DOHH2 (cell line): ENCODE measurements around the gene CDC16.

ENCODE experiments used
- H3F3A ChIP-seq: fragments of 200-600 bp; sonication (generic), shearing (Covaris generic); 2 replicates; pipeline ENCODE4 v1.6.0; 2016; ENCODE audit warnings: antibody characterized with exemption, mild to moderate bottlenecking; ENCODE audit not compliant: control insufficient read depth, insufficient read depth
- H3K27ac ChIP-seq: fragments of 200-600 bp; sonication (generic); 2 replicates; pipeline ENCODE4 v1.5.1; 2014; ENCODE audit warnings: low read depth, mild to moderate bottlenecking, low read length, moderate library complexity
- H3K27me3 ChIP-seq: fragments of 200-600 bp; sonication (generic); 2 replicates; pipeline ENCODE4 v1.6.1; 2014; ENCODE audit warnings: mild to moderate bottlenecking, low read length, mixed read lengths; ENCODE audit not compliant: control insufficient read depth
- H3K36me3 ChIP-seq: fragments of 200-600 bp; sonication (generic); 2 replicates; pipeline ENCODE4 v1.6.1; 2014; ENCODE audit warnings: mild to moderate bottlenecking, low read length, moderate library complexity, mixed read lengths; ENCODE audit not compliant: control insufficient read depth
- H3K4me1 ChIP-seq: fragments of 200-600 bp; sonication (generic); 2 replicates; pipeline ENCODE4 v1.6.1; 2014; ENCODE audit warnings: mild to moderate bottlenecking, low read length, mixed read lengths; ENCODE audit not compliant: control insufficient read depth
- H3K4me2 ChIP-seq: fragments of 200-600 bp; sonication (generic); 2 replicates; pipeline ENCODE4 v1.6.0; 2014; ENCODE audit warnings: mild to moderate bottlenecking, low read length, moderate library complexity
- H3K4me3 ChIP-seq: fragments of 200-600 bp; sonication (generic); 2 replicates; pipeline ENCODE4 v1.5.1; 2014; ENCODE audit warnings: mild to moderate bottlenecking, low read length, mixed read lengths
- H3K79me2 ChIP-seq: fragments of 200-600 bp; sonication (generic); 2 replicates; pipeline ENCODE4 v1.6.1; 2014; ENCODE audit warnings: mild to moderate bottlenecking, low read length, mixed read lengths; ENCODE audit not compliant: control insufficient read depth
- H3K9me2 ChIP-seq: fragments of 200-600 bp; sonication (generic); replicated peaks from 2 replicates; pipeline ENCODE4 v1.6.1; 2014; ENCODE audit warnings: mild to moderate bottlenecking, low read length, mixed read lengths; ENCODE audit not compliant: control insufficient read depth
- H3K9me3 ChIP-seq: fragments of 200-600 bp; sonication (generic); 2 replicates; pipeline ENCODE4 v1.6.1; 2014; ENCODE audit warnings: antibody characterized with exemption, low read length, mixed read lengths; ENCODE audit not compliant: control insufficient read depth, insufficient read depth
- H4K20me1 ChIP-seq: fragments of 200-600 bp; sonication (generic); 2 replicates; pipeline ENCODE4 v1.6.0; 2014; ENCODE audit warnings: low read depth, mild to moderate bottlenecking, antibody characterized with exemption, low read length, moderate library complexity; ENCODE audit not compliant: control insufficient read depth, insufficient read depth
- EZH2phosphoT487 ChIP-seq: fragments of 200-600 bp; sonication (generic); IDR thresholded peaks from 2 replicates; pipeline ENCODE4 v1.6.1; 2017; ENCODE audit warnings: borderline replicate concordance, mild to moderate bottlenecking, antibody characterized with exemption, low read length, moderate library complexity, mixed read lengths
- TF ChIP-seq, protein P1 (sequence below): fragments of 200-600 bp; sonication (generic); IDR thresholded peaks from one replicate; pipeline ENCODE4 v1.5.1; 2014; ENCODE audit warnings: antibody characterized with exemption, mild to moderate bottlenecking, low read depth, low read length; ENCODE audit not compliant: poor library complexity, severe bottlenecking

Gene CDC16

DNA sequence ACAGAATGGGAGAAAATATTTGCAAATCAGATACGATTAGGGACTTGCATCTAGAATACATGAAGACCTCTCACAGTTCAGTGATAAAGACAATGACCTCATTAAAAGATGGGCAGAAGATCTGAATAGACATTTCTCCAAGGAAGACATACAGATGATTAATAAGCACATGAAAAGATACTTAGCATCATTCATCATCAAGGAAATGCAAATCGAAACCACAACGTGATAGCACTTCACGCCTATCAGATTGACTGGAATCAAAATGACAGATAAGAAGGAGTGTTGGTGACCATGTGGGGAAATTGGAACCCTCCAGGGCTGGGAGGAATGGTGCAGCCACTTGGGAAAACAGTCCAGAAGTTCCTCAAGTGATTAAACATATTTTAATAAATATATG lies 29.8 kb upstream of the CDC16 start:
- Histone ChIP-seq H3K27ac (no peak overlapping the region), H3K79me2 (no peaks in the 10 kb centered on the region), H3K4me2 (no peak overlapping the region), H3K36me3 (no peaks in the 10 kb centered on the region), H3K9me3 (peaks cover 4% of the 10 kb centered on the region; the same call in 1 of the 2 replicates), H3F3A (no peaks in the 10 kb centered on the region), H4K20me1 (no peaks in the 10 kb centered on the region), H3K27me3 (peaks cover 3% of the 10 kb centered on the region; the same call in 1 of the 2 replicates), H3K9me2 (no peaks in the 10 kb centered on the region), H3K4me1 (no peaks in the 10 kb centered on the region), H3K4me3 (no peak overlapping the region)
- TF ChIP-seq, protein P1, sequence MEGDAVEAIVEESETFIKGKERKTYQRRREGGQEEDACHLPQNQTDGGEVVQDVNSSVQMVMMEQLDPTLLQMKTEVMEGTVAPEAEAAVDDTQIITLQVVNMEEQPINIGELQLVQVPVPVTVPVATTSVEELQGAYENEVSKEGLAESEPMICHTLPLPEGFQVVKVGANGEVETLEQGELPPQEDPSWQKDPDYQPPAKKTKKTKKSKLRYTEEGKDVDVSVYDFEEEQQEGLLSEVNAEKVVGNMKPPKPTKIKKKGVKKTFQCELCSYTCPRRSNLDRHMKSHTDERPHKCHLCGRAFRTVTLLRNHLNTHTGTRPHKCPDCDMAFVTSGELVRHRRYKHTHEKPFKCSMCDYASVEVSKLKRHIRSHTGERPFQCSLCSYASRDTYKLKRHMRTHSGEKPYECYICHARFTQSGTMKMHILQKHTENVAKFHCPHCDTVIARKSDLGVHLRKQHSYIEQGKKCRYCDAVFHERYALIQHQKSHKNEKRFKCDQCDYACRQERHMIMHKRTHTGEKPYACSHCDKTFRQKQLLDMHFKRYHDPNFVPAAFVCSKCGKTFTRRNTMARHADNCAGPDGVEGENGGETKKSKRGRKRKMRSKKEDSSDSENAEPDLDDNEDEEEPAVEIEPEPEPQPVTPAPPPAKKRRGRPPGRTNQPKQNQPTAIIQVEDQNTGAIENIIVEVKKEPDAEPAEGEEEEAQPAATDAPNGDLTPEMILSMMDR: no peak
- no peak for TF ChIP-seq EZH2phosphoT487

DNA sequence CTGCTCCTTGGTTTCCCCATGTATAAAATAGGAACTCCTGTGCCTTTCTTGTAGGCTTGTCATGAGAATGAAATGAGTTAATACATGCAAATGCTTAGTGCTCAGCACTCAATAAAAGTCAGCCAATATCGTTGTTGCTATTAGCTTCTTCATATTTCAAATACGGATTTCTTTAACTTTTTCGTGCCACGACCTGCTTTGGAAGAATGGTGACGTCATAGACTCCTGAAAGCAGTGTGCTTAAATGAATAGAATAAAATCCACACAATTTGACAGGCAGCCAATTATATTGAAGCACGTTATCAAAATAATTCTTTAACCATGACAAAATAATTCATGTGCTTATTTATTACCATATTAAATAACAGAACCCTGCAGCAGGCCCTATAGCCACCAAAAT lies 26.6 kb upstream of the CDC16 start:
- no peak overlapping the region for H3K4me3 ChIP-seq
- H4K20me1 ChIP-seq: no peaks in the 10 kb centered on the region
- no peaks in the 10 kb centered on the region for H3K79me2 ChIP-seq
- H3K4me1 ChIP-seq: no peaks in the 10 kb centered on the region
- H3K9me2 ChIP-seq: no peaks in the 10 kb centered on the region
- H3K4me2 ChIP-seq: no peak overlapping the region
- TF ChIP-seq, protein P1: no peak
- no peak for TF ChIP-seq EZH2phosphoT487
- H3K36me3 ChIP-seq: no peaks in the 10 kb centered on the region
- peaks cover 3% of the 10 kb centered on the region; the same call in 1 of the 2 replicates for H3K27me3 ChIP-seq
- no peaks in the 10 kb centered on the region for H3F3A ChIP-seq
- H3K9me3 ChIP-seq: peaks cover 4% of the 10 kb centered on the region; the same call in 1 of the 2 replicates
- no peak overlapping the region for H3K27ac ChIP-seq

DNA sequence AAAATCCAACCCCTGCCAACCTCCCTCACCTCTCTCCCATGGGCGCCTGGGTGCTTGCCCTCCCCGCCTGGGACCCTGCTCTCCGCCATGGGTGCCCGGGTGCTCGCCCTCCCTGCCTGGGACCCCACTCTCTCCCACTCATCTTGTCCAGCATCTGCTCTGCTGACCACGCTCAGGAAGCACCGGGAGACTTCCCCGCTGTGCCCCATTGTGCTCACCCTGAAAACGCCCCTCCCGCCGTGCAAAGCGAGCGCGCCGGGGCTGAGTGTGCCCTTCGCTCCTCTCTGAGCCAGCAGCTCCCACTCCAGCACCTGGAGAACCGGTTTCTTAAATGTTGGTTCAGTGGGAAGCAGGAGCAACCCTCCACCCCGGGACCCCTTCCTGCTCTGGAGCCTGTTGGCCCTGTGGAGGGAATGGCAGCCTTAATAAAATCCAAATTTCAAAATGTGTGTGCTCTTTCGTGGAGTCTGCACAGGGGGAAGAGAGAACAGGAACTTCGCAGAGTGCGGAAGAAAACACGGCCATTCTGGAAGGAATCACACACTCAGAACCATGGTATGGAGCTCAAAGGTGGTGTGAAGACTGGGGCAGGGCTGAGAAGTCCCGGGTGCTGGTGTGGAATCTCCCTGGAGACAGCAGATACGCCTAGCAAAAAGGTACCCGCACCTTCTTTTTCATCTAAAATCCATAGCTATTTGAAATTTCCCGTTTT lies 23.1 kb upstream of the CDC16 start:
- Histone ChIP-seq H3K4me3 (no peak overlapping the region), H3K9me2 (no peaks in the 10 kb centered on the region), H3K9me3 (peaks cover 4% of the 10 kb centered on the region; the same call in 1 of the 2 replicates), H3K27ac (no peak overlapping the region), H3K36me3 (no peaks in the 10 kb centered on the region), H3K4me2 (no peak overlapping the region), H3K79me2 (no peaks in the 10 kb centered on the region), H3F3A (no peaks in the 10 kb centered on the region), H4K20me1 (no peaks in the 10 kb centered on the region), H3K27me3 (peaks cover 10% of the 10 kb centered on the region; the same call in 1 of the 2 replicates), H3K4me1 (no peaks in the 10 kb centered on the region)
- TF ChIP-seq EZH2phosphoT487: no peak
- TF ChIP-seq, protein P1: no peak
